A549 (cell line): ENCODE measurements around the gene RGS5. TPM values are rescaled to one million over a fixed set of nuclear protein-coding genes. Genes with fewer than 3 reads are reported as not detected.

Experiments used
- ATAC-seq, 2 experiments: fragments of 200-7000 bp in 1 of 2; fragments of >200 bp in 1 of 2; cut with Nextera tagmentation in 1 of 2; cut with Tn5 transposase in 1 of 2; 3 replicates each; pipeline versions ENCODE4 v1.8.0 to v1.9.1; 2018 to 2020; ENCODE audit warnings: mild to moderate bottlenecking in 1 of 2, moderate library complexity in 1 of 2
- CTCF ChIA-PET: fragments of 300-600 bp; sonication (Branson Sonifier 250); formaldehyde crosslinking; extraction: SDS; loops from one replicate; lab custom pipeline; 2021; ENCODE audit warnings: antibody characterized with exemption, inconsistent platforms; lab: Yijun Ruan, JAX
- POLR2A ChIA-PET: fragments of 350-600 bp; formaldehyde crosslinking; extraction: SDS; loops from one replicate; lab custom pipeline; 2021; ENCODE audit warnings: antibody characterized with exemption, inconsistent platforms; lab: Yijun Ruan, JAX
- DNase-seq, 2 experiments: peaks; one replicate each; pipeline versions ENCODE4 v3.0.0 to v3.0.0-alpha.2; 2011 to 2016; ENCODE audit warnings: low read depth in 1 of 2, low spot score in 1 of 2
- FAIRE-seq: peaks from 2 replicates; lab custom pipeline; 2011; peaks lifted over from hg19 to GRCh38; lab: Jason Lieb, UNC
- H3K27ac ChIP-seq, 2 experiments: fragments of >200 bp; sonication (Bioruptor Twin); formaldehyde crosslinking; 3 replicates each; pipeline ENCODE4 v1.5.1; 2016 to 2017
- H3K4me1 ChIP-seq: fragments of >200 bp; sonication (Bioruptor Twin); formaldehyde crosslinking; 3 replicates; pipeline ENCODE4 v1.6.1; 2016
- H3K4me2 ChIP-seq: fragments of >200 bp; sonication (Bioruptor Twin); formaldehyde crosslinking; 3 replicates; pipeline ENCODE4 v1.6.1; 2016
- H3K4me3 ChIP-seq: fragments of >200 bp; sonication (Bioruptor Twin); formaldehyde crosslinking; 3 replicates; pipeline ENCODE4 v1.5.1; 2016
- H3K9me3 ChIP-seq: fragments of >200 bp; sonication (Bioruptor Twin); formaldehyde crosslinking; 3 replicates; pipeline ENCODE4 v1.6.1; 2016
- CBX8 ChIP-seq: fragments of 200-600 bp; sonication (generic); IDR thresholded peaks from 2 replicates; pipeline ENCODE4 v1.6.1; 2016
- CEBPB ChIP-seq, 2 experiments: fragments of >200 bp in 1 of 2; sonication (Bioruptor Twin) in 1 of 2; formaldehyde crosslinking in 1 of 2; IDR thresholded peaks; 2 replicates each; pipeline ENCODE4 v1.6.1; 2012 to 2016
- CTCF ChIP-seq: fragments of >200 bp; sonication (Bioruptor Twin); formaldehyde crosslinking; IDR thresholded peaks from 3 replicates; pipeline ENCODE4 v1.5.1; 2016
- E2F6 ChIP-seq: IDR thresholded peaks from 2 replicates; pipeline ENCODE4 v1.6.1; 2012; ENCODE audit warnings: low read depth, borderline replicate concordance
- EP300 ChIP-seq, 2 experiments: fragments of >200 bp; sonication (Bioruptor Twin); formaldehyde crosslinking; IDR thresholded peaks; 2 replicates in 1 of 2; 3 replicates in 1 of 2; pipeline ENCODE4 v1.6.1; 2016 to 2017
- FOSB ChIP-seq: fragments of 250-450 bp; sonication (Bioruptor Pico); IDR thresholded peaks from 2 replicates; pipeline ENCODE4 v1.5.0; 2020; ENCODE audit warnings: mild to moderate bottlenecking, moderate library complexity
- FOSL2 ChIP-seq, 2 experiments: fragments of 450-650 bp in 1 of 2; fragments of >200 bp in 1 of 2; sonication (Bioruptor Twin) in 1 of 2; formaldehyde crosslinking; IDR thresholded peaks; 2 replicates each; pipeline versions ENCODE4 v1.5.0 to v1.6.1; 2016 to 2020; ENCODE audit warnings: mild to moderate bottlenecking in 1 of 2, moderate library complexity in 1 of 2
- FOXS1 ChIP-seq: fragments of 250-450 bp; sonication (Bioruptor Pico); IDR thresholded peaks from 2 replicates; pipeline ENCODE4 v1.5.0; 2020; ENCODE audit warnings: mild to moderate bottlenecking, moderate library complexity
- HES2 ChIP-seq: fragments of >200 bp; sonication (Bioruptor Twin); formaldehyde crosslinking; IDR thresholded peaks from 2 replicates; pipeline ENCODE4 v1.6.1; 2016
- HEYL ChIP-seq: fragments of 250-450 bp; sonication (Bioruptor Pico); IDR thresholded peaks from 2 replicates; pipeline ENCODE4 v1.8.0; 2021; ENCODE audit warnings: mild to moderate bottlenecking, moderate library complexity
- HOXB5 ChIP-seq: fragments of 250-450 bp; sonication (Bioruptor Pico); IDR thresholded peaks from 2 replicates; pipeline ENCODE4 v1.5.0; 2020; ENCODE audit warnings: mild to moderate bottlenecking, moderate library complexity
- JUN ChIP-seq, 2 experiments: fragments of >200 bp; sonication (Bioruptor Twin); formaldehyde crosslinking; IDR thresholded peaks; 2 replicates in 1 of 2; 3 replicates in 1 of 2; pipeline ENCODE4 v1.6.1; 2016 to 2017
- KDM5A ChIP-seq: fragments of 200-600 bp; sonication (generic); IDR thresholded peaks from 2 replicates; pipeline ENCODE4 v1.6.1; 2016; ENCODE audit warnings: antibody characterized with exemption, mild to moderate bottlenecking
- MAX ChIP-seq: IDR thresholded peaks from 2 replicates; pipeline ENCODE4 v1.6.1; 2012
- MAZ ChIP-seq: fragments of 150-350 bp; IDR thresholded peaks from 2 replicates; pipeline ENCODE4 v1.6.1; 2014; ENCODE audit warnings: antibody characterized with exemption, low read depth, low read length, borderline replicate concordance
- PBX3 ChIP-seq: IDR thresholded peaks from 2 replicates; pipeline ENCODE4 v1.6.1; 2012
- PHF8 ChIP-seq: fragments of 200-600 bp; sonication (generic); IDR thresholded peaks from 2 replicates; pipeline ENCODE4 v1.6.1; 2016; ENCODE audit warnings: low read depth, mild to moderate bottlenecking, antibody characterized with exemption, moderate library complexity, borderline replicate concordance
- POLR2A ChIP-seq: IDR thresholded peaks from 2 replicates; pipeline ENCODE4 v1.6.1; 2012; ENCODE audit warnings: mild to moderate bottlenecking, low read length
- RAD21 ChIP-seq, 2 experiments: fragments of >200 bp in 1 of 2; sonication (Bioruptor Twin) in 1 of 2; formaldehyde crosslinking in 1 of 2; IDR thresholded peaks in 1 of 2; conservative IDR thresholded peaks in 1 of 2; 2 replicates in 1 of 2; 3 replicates in 1 of 2; pipeline ENCODE4 v1.6.1; 2012 to 2018; ENCODE audit warnings: inconsistent platforms in 1 of 2
- REST ChIP-seq: fragments of 200-600 bp; sonication (generic); IDR thresholded peaks from 2 replicates; pipeline ENCODE4 v1.6.1; 2016; ENCODE audit warnings: antibody characterized with exemption, mild to moderate bottlenecking, moderate library complexity
- RFX5 ChIP-seq: fragments of 450-650 bp; IDR thresholded peaks from 2 replicates; pipeline ENCODE4 v1.7.1; 2014; ENCODE audit warnings: antibody characterized with exemption, mild to moderate bottlenecking, moderate library complexity
- SMC3 ChIP-seq: fragments of >200 bp; sonication (Bioruptor Twin); formaldehyde crosslinking; IDR thresholded peaks from 3 replicates; pipeline ENCODE4 v1.6.1; 2018; ENCODE audit warnings: inconsistent platforms
- TP53 ChIP-seq: fragments of 250-450 bp; sonication (Bioruptor Pico); IDR thresholded peaks from 2 replicates; pipeline ENCODE4 v1.5.0; 2021; ENCODE audit warnings: mild to moderate bottlenecking, moderate library complexity
- ZC3H11A ChIP-seq: fragments of 450-650 bp; IDR thresholded peaks from 2 replicates; pipeline ENCODE4 v1.6.1; 2014; ENCODE audit warnings: antibody characterized with exemption, mild to moderate bottlenecking
- WGBS: methylation state at CpG from one replicate; pipeline ENCODE4 v1.1.6; 2017; ENCODE audit errors: missing lambda C conversion rate; 5-methylcytosine and 5-hydroxymethylcytosine counted together
- polyA plus RNA-seq, 4 experiments: library from polyadenylated mRNA; depleted of rRNA in 3 of 4; stranded (reverse); fragments of >200 nt; fragmentation: RNase III in 1 of 4; extraction: RNeasy Plus Mini Kit Qiagen cat#74134 plus additional on column Dnase treatment in 1 of 4; gene quantifications; 2 replicates in 3 of 4; 3 replicates in 1 of 4; pipeline ENCODE4 v1.2.3, GENCODE V29; 2011 to 2017

RGS5 gene
- polyA plus RNA-seq, 2 of the 4 experiments (the other 2 are of a cell fraction): 2.2 to 6.5 TPM

GRCh38 chr1:163161841-163162240 is 40.9 kb downstream of the RGS5 start:
- no peaks in the 10 kb centered on the region for H3K4me1 ChIP-seq
- no peak for TF ChIP-seq JUN (IDR thresholded peaks at IDR 0.05)
- ATAC-seq (no peak), FAIRE-seq (no peak), DNase-seq (no peak)
- WGBS: 53% methylated on average over 5 of the region's 5 CpGs
- H3K9me3 ChIP-seq: no peaks in the 10 kb centered on the region
- ChIA-PET POLR2A (no interaction called here), CTCF (interaction anchor here (1.3 kb wide), 1 partner anchor 9 kb away, joined by 4 read pairs; no protein-coding TSS in a partner anchor)
- no peak overlapping the region for H3K4me2 ChIP-seq
- H3K4me3 ChIP-seq: no peak overlapping the region
- no peak overlapping the region for H3K27ac ChIP-seq

- H3K4me1 ChIP-seq: no peaks in the 10 kb centered on the region
- DNase-seq: no peak
- ATAC-seq: no peak
- WGBS: 35% methylated on average over 2 of the region's 2 CpGs
- no peak overlapping the region for H3K4me2 ChIP-seq
- no peak for TF ChIP-seq PHF8
- no peak for TF ChIP-seq FOXS1 (CRISPR knock-in tag)
- no peak for TF ChIP-seq HES2
- no peak for TF ChIP-seq CTCF
- TF ChIP-seq ZC3H11A: no peak
- TF ChIP-seq TP53 (CRISPR knock-in tag): no peak
- no peak for TF ChIP-seq FOSB (CRISPR knock-in tag)
- TF ChIP-seq PBX3: no peak
- no peak for TF ChIP-seq FOSL2 (IDR thresholded peaks at IDR 0.05)
- no peak for TF ChIP-seq FOSL2 (CRISPR knock-in tag; IDR thresholded peaks at IDR 0.05)
- no peak for TF ChIP-seq CEBPB (IDR thresholded peaks at IDR 0.05)
- TF ChIP-seq E2F6: no peak
- TF ChIP-seq CBX8: no peak
- TF ChIP-seq MAX: no peak
- TF ChIP-seq RFX5: no peak
- TF ChIP-seq HOXB5 (CRISPR knock-in tag): no peak
- no peak for TF ChIP-seq POLR2A
- no peak for TF ChIP-seq HEYL (CRISPR knock-in tag)
- TF ChIP-seq KDM5A: no peak
- TF ChIP-seq RAD21 (conservative IDR thresholded peaks at IDR 0.05 in 1 of 2, IDR thresholded peaks at IDR 0.05 in 1 of 2): no peak
- no peak for TF ChIP-seq EP300 (IDR thresholded peaks at IDR 0.05)
- TF ChIP-seq, all 56 proteins: peak for 0
- no peaks in the 10 kb centered on the region for H3K9me3 ChIP-seq
- H3K27ac ChIP-seq: no peak overlapping the region
- CTCF ChIA-PET: no interaction called here
- no peak for FAIRE-seq
- no peak overlapping the region for H3K4me3 ChIP-seq
- POLR2A ChIA-PET: no interaction called here
Measured at GRCh38 chr1:163161337-163161736, 41.4 kb downstream of the RGS5 start.

- DNase-seq: no peak
- 57% methylated on average over 5 of the region's 5 CpGs for WGBS
- Histone ChIP-seq H3K4me3 (no peak overlapping the region), H3K27ac (no peak overlapping the region), H3K4me1 (no peaks in the 10 kb centered on the region)
- FAIRE-seq: no peak
- ATAC-seq: no peak
- ChIA-PET CTCF (interaction anchor here (1.6 kb wide), 1 partner anchor 19 kb away, joined by 4 read pairs; no protein-coding TSS in a partner anchor), POLR2A (no interaction called here)
- no peak for TF ChIP-seq PHF8
- no peak for TF ChIP-seq MAZ
- no peak for TF ChIP-seq REST
- TF ChIP-seq SMC3: no peak
- TF ChIP-seq HEYL (CRISPR knock-in tag): no peak
- TF ChIP-seq, all 56 proteins: peak for 0
- Histone ChIP-seq H3K4me2 (no peak overlapping the region), H3K9me3 (no peaks in the 10 kb centered on the region)
Measured at GRCh38 chr1:163155606-163156005, 47.1 kb downstream of the RGS5 start.
